HG02642 (cell line): ENCODE measurements around the gene HLA-DOA.
A peak's percentile ranks its signal among the peaks of the same experiment; 100 is the strongest.

Experiments used
- ATAC-seq: cut with Tn5 transposase; IDR thresholded peaks from one replicate; pipeline ENCODE4 v1.9.1; 2021; ENCODE audit warnings: mild to moderate bottlenecking; ENCODE audit not compliant: unreplicated experiment, poor library complexity

The HLA-DOA gene

DNA sequence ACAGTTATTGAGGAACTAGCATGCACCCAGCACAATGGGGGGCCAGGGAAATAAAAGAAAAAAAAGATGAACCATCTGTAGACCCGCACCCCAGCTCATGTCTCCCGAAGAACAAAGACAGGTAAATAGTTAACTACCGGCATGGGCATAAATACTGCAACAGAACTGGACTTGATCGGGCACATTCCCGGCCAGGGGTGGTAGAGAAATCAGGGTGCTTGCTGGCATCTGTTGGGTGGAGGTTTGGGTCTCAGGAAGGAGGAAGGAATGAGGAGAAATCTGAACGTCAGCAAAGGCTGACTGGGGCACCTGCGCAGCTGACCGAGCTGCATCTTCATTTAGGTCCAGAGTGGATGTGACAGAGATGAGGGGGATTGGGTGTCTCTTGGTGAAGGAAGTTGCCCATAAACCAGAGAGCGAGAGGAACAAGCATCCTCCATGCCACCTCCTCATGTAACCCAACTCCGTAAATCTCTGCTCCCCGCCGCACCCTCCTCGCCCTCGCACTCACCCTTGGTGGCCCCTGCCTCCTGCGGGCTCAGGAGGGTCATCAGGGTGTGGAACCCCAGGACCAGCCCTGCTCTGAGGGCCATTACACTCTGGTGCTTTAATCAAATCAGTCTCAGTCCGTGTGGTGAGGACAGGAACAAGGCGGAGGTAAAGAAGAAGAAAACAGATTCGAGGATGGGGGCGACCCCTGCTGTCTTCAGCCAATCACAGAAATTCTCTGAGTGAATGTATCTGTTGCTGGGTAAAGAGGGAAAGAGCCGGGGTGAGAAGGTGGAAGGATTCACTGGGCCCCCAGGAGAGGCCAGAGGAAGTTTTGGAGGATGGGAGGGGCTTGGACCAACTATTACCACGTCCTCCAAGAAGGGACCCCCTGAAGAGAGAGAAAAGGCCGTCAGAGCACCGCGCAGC is at the start of gene HLA-DOA:
HLA-DOA (minus strand) TSS at position 648 of the 918 bp plus-strand sequence.
- ATAC-seq, result peak; percentile 83

DNA sequence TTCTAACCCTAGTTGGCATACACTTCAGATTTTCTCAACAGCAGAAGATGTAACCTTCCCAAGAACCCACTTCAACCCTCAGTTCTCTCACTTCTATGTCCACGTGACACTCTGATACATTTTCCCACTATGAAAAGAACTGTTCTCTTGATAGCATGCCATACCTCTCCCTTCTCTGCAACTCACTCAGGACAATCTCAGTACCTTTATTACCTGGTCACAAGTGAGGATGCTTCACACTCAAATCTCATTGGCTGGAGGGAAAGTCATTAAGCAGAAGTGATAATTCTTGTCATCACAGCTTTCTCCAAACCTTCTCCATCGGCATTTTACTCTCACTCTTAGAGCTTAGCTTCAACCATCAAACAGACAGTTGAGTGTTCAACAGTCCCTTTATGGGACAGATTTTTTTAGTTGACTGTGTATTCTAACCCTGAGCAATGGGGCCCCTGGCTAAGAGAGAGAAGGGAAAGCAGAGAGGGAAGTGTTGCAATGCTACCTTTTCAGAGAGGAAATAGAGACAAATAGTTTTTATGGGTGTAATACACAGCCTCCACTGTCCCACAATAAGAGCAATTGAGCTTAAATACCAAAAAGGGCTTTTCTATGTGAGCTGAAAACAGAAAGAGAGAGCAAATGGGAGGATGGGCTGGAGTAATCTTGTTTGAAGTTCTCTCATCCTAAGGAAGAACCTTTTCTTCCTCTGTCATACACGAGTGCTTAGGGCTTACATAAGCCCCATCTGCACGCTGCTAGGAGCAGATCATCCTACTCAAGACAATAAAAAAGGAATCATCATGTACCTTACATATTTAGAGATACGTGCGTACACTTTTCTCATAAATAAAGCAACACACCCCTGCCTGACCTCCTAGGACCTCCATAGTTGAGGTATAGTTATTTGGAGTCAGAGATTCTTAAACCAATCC is 48.1 kb upstream of the HLA-DOA start:
- no peak for ATAC-seq

DNA sequence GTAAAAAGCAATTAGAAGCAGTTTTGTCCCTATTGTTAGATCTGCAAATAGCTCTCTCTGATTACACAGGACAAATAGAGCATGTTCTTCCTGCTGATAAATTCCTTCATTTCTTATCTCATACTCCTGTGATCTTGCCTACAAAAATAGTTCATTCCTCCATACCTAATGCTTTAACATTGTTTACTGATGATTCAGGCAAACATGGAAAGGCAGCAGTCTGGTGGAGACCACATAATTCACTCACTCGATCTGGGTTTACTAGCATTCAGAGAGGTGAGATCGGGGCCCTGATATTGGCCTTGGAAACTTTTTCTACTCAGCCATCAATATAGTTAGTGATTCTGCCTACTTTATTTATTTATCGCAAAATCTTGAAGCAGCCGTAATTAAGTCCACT is 43.8 kb upstream of the HLA-DOA start:
- ATAC-seq, result no peak

DNA sequence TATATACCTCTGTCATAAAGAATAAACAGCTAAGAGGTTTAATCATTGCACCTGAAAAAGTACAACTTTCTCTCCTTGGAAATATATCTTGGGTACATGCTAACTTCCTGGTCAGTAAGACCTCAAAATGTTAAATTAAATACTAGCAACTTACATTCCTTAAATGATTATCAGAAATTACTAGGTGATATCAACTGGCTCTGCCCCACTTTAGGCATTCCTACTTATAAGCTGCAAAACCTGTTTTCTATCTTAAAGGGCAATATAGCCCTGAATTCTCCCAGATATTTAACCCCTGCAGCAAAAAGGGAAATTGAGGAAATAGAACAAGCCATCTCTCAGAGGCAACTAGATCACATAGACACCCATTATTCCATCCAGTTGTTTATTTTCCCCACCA is 43.2 kb upstream of the HLA-DOA start:
- no peak for ATAC-seq

GRCh38 chr6:33050014-33050810 is 40.8 kb upstream of the HLA-DOA start:
- no peak for ATAC-seq

DNA sequence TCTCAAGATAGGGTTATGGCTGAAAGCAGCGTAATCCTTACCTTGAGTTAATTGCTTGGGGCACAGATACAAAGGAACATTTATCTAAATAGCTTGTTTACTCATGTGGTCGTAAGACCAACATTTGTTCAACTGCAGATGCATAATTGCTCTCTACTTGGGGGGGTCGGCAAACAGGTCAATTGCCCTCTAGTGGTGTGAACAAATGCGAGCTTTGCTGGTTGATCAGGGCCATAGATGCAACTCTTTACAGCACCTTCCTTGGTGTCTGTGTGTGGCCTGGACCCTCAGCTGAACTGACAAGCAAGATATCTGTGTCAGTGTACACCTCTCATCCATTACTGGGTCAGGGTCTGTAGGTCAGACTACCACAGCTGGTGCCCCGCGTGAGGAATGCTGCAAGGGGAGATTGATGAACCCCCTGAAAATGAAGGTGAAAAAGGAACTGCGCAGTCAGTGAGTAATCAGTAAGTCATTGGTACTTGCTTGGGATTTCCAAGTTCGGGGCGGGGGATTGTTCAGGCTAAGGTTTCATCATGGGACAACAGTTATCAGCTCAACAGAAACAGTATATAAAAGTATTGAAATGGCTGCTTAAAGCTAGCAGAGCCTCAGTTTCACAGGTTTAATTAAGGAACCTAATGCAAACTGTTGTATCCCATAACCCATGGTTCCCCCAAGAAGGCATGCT is 40.1 kb upstream of the HLA-DOA start:
- no peak for ATAC-seq

DNA sequence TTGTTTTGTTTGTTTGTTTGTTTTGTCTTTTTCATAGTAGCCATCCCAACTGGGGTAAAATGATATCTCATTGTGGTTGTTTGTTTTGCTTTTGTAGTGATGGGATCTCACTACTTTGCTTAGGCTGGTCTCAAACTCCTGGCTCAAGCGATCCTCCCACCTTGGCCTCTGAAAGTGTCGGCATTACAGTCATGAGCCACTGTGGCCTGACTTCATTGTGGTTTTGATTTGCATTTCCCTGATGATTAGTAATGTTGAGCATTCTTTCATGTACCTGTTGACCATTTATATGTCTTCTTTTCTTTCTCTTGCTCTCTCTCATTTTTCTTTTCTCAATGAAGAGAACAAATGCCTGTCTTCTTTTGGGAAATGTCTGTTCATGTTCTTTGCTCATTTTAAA is 30.8 kb upstream of the HLA-DOA start:
- ATAC-seq, result no peak

- no peak for ATAC-seq
Observed at GRCh38 chr6:33036535-33036934, 27.1 kb upstream of the HLA-DOA start.

DNA sequence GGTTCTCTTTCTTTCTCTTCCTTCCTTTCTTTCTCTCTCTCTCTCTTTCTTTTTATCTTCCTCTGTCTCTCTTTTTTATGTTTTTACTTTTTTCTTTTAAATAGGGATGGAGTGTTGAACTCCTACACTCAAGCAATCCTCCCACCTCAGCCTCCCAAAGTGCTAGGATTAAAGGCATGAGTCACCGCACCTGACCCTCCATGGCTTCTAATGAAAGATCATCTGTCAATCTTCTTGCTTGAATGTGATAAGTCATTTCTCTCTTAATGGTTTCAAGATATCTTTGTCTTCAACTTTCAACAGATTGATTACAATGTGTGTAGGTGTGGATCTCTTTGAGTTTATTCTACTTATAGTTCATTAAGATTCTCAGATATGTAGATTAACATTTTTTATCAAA is 25.2 kb upstream of the HLA-DOA start:
- ATAC-seq, result no peak

- no peak for ATAC-seq
Observed at GRCh38 chr6:33030245-33030644, 20.9 kb upstream of the HLA-DOA start.

DNA sequence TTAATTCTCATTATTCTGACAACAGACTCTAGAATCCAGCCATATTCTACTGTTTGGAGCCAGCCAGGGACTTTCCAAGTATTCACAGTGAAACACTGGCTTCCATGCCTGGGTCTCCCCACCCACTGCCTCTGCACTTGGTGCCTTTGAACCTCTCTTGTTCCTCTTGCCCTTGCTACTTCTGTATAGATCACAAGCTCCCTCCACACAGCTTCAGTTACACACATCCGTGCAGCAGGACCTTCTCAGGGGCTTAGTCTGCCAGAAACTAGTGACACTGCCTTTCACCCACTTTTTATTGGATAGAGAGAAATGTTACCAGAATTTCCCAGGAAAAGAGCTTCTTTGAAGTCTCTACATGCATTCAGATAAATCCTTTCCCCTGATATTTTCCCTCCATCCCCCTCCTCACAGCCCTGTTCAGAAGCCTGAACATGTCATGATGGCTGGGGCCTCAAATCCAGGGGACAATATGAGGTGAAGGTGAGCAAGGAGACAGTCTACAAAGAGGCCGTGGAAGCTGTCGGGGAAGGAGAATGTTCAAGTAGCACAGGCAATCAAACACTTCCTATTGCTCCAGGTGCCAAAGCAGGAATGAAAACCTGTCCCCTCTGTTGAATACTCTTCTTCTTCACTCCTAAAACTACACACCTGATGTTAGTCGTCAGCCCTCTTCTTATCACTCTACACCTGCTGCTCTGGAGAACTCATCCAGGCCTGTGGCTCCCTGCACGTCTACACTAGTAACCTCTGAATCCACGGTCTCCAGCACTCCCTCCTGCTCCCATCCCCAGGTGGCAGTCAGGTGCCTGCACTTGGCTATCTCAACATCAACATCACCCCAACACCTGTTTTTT is 20.2 kb upstream of the HLA-DOA start:
- peak; percentile 77 for ATAC-seq

DNA sequence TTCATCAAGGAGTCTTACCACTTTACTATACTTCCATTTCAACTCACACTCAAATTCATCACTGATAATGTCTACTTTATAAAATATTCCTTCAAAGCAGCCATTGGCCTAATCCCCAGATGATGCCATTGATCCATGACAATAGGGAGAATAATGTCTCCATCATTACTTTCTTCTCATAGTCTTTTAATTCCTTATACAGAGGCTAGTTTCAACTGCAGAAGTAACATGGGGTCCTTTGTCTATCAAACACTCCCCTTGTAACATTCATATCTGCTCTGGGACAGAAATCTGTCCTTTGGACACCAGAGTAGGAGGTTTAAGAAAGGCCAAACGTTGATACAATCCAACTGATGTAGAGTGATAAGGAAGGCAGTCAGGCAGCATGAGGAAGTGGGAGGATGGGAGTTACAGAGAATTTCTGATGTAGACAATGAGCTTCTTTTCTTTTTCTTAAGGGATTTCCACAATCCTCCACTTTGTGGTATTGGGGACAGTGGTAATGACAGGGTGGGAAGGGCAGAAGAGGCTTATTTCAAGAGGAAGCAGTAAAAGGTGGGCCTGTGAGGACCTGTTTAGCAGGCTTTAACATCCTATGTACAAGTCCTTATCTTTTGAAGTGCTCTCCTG is 18.9 kb upstream of the HLA-DOA start:
- no peak for ATAC-seq

- no peak for ATAC-seq
Observed at GRCh38 chr6:33024521-33024920, 15.1 kb upstream of the HLA-DOA start.

DNA sequence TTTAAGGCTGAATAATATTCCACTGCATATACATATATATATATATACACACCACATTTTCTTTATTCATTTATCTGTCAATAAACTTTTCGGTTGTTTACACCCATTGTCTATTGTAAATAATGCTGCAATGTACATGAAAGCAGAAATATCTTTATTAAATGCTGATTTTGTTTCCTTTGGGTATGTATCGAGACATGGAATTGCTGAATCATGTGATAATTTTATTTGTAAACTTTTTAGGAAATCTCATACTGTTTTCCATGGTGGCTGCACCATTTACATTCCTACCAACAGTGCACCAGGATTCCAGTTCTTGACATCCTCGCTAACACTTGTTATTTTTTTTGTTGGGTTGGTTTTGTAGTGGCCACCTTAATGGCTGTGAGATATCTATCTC is 14.1 kb upstream of the HLA-DOA start:
- no peak for ATAC-seq

- ATAC-seq, result no peak
Observed at GRCh38 chr6:33021917-33022316, 12.5 kb upstream of the HLA-DOA start.

DNA sequence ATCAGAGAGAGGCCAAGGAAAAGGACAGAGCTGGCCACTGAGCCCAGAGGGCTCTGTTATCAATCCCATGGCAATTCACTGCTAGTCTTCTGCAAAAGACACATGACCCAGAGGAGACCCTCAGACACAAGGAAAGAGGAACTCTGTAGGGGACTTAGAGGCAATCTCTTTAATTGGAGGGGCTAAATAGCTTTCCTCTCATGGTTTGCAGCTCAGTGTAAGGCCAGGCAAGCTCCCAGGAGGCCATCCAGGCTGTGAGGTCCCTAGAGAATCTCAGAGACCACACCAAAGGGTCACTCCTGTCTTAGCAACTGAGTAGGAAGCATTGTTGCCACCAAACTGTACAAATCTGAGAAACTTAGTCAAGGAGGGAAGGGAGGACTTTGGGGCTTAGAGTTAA is 10.0 kb upstream of the HLA-DOA start:
- no peak for ATAC-seq

DNA sequence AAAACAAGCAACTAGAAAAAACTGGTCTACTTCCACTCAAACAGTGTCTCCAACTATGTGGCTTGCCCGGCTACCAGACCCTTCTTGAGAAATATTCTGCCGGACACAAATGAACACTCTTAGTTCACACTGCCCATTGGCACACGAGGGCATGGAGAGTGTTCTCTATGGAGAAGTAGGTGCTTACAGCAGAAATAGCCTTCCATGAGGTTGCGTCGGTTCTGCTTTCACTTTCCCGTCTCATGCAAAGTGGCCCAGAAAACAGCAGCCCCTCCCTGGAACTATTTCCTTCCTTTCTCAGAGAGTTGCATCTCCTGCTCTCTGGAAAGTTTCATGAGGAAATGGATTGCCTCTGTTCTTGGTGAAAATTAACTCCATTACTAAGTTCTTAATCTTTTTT is 9.5 kb upstream of the HLA-DOA start:
- peak; percentile 64 for ATAC-seq

- no peak for ATAC-seq
Observed at GRCh38 chr6:33018418-33018817, 9.0 kb upstream of the HLA-DOA start.
